Large intestine (tissue), 3 donors: Measurements from ENCODE around the gene SEC23B. TPM values are rescaled to one million over a fixed set of nuclear protein-coding genes. Genes with fewer than 3 reads are reported as not detected.

Experiments
- DNase-seq, 2 donors: peaks; one replicate each; pipeline versions ENCODE4 v3.0.0 to v3.0.0-alpha.2; 2013
- H3K27ac ChIP-seq: one replicate; pipeline ENCODE4 v1.5.1; 2013; ENCODE audit warnings: low read length
- H3K27me3 ChIP-seq: 2 replicates; pipeline ENCODE4 v1.6.1; 2013; ENCODE audit warnings: low read length; ENCODE audit not compliant: control insufficient read depth, insufficient read depth
- H3K36me3 ChIP-seq: 2 replicates; pipeline ENCODE4 v1.6.1; 2013; ENCODE audit warnings: low read length; ENCODE audit not compliant: control insufficient read depth, insufficient read depth
- H3K4me1 ChIP-seq: one replicate; pipeline ENCODE4 v1.6.1; 2013; ENCODE audit warnings: low read length; ENCODE audit not compliant: control insufficient read depth, insufficient read depth
- H3K4me3 ChIP-seq: one replicate; pipeline ENCODE4 v1.5.1; 2013; ENCODE audit warnings: low read length
- H3K9me3 ChIP-seq: one replicate; pipeline ENCODE4 v1.6.1; 2013; ENCODE audit warnings: mild to moderate bottlenecking, low read depth, low read length, moderate library complexity; ENCODE audit not compliant: control insufficient read depth
- WGBS: methylation state at CpG from one replicate; pipeline ENCODE4 v1.1.5; 2013; ENCODE audit warnings: low lambda C conversion rate; ENCODE audit not compliant: insufficient coverage; 5-methylcytosine and 5-hydroxymethylcytosine counted together
- polyA plus RNA-seq: library from polyadenylated mRNA; unstranded; fragments of 120-200 nt; gene quantifications from one replicate; pipeline ENCODE4 v1.2.1, GENCODE V29; 2013

The SEC23B gene
- polyA plus RNA-seq, 1 donor: 33.5 TPM

DNA sequence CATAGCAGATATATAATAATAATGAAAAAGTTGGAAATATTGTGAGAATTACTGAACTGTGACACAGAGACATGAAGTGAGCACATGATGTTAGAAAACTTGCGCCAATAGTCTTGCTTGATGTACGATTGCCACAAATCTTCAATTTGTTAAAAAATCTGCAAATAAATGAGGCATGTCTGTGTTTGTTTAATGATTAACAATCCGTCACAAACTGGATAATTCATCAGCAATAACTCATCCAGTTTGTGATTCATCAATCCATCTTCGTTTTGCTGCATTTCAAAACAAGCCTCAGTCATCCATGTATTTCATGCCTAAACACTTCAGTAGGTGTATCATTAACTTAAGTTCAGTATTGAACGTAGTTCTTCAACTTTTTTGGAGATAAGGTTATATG lies 34.0 kb downstream of the SEC23B start:
- no peak overlapping the region for H3K27ac ChIP-seq
- peaks cover 47% of the 10 kb centered on the region for H3K36me3 ChIP-seq
- DNase-seq: no peak
- H3K4me1 ChIP-seq: no peaks in the 10 kb centered on the region
- no CpG with 5 or more reads among the region's 5 CpGs for WGBS
- no peak overlapping the region for H3K4me3 ChIP-seq
- no peaks in the 10 kb centered on the region for H3K27me3 ChIP-seq
- H3K9me3 ChIP-seq: no peaks in the 10 kb centered on the region

GRCh38 chr20:18543216-18543615 lies 35.5 kb downstream of the SEC23B start:
- Histone ChIP-seq H3K4me3 (no peak overlapping the region), H3K36me3 (peaks cover 53% of the 10 kb centered on the region), H3K4me1 (no peaks in the 10 kb centered on the region), H3K27me3 (no peaks in the 10 kb centered on the region), H3K27ac (no peak overlapping the region), H3K9me3 (no peaks in the 10 kb centered on the region)
- 100% methylated on average over 2 of the region's 4 CpGs for WGBS
- no peak for DNase-seq

DNA sequence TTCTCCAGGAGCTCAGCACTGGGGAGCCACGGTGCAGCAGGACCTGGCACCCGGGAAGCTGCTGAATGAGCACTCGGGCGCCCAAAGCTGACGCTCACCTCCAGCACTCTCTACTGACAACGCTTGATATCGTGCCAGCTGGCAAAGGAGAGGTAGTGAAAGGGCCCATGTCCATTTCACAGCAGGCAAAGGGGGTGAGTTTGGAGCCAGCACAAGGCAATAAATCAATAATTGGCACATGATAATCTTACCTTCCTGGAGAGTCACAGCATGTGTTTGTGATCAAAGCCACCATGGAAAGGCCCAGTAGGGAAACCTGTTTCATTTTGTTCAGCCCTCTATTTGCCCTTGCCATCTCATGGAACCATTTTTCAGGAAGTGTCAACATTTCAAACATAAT lies 36.2 kb downstream of the SEC23B start:
- peaks cover 55% of the 10 kb centered on the region for H3K36me3 ChIP-seq
- no peak for DNase-seq
- no peak overlapping the region for H3K4me3 ChIP-seq
- no peak overlapping the region for H3K27ac ChIP-seq
- WGBS: no CpG with 5 or more reads among the region's 7 CpGs
- no peaks in the 10 kb centered on the region for H3K9me3 ChIP-seq
- H3K27me3 ChIP-seq: no peaks in the 10 kb centered on the region
- no peaks in the 10 kb centered on the region for H3K4me1 ChIP-seq

- peaks cover 62% of the 10 kb centered on the region for H3K36me3 ChIP-seq
- no CpG with 5 or more reads among the region's 1 CpG for WGBS
These were observed 37.8 kb downstream of the SEC23B start for GRCh38 chr20:18545566-18545965.

DNA sequence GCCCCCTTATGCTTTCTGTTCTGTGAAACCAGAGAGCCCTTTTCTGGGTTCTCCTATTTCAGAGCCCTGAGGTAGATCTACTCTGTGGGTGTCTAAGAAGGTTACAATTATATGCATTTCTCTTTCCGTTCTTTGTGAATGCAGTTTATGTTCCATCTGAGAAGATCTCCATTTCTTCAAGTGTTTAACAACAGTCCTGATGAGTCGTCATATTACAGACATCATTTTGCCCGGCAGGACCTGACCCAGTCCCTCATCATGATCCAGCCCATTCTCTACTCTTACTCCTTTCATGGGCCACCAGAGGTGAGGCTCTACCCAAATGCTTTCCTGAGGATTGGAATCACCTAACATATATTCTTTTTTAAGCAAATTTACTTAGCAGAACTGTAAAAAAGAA lies 40.7 kb downstream of the SEC23B start:
- Histone ChIP-seq H3K27me3 (no peaks in the 10 kb centered on the region), H3K27ac (no peak overlapping the region), H3K4me3 (no peak overlapping the region), H3K36me3 (peaks cover 62% of the 10 kb centered on the region), H3K9me3 (no peaks in the 10 kb centered on the region), H3K4me1 (no peaks in the 10 kb centered on the region)
- whole genome bisulfite sequencing: no CpG with 5 or more reads among the region's 3 CpGs
- DNase-seq: no peak

More at GRCh38 chr20:18545566-18545965, 37.8 kb downstream of the SEC23B start:
- no peak overlapping the region for H3K4me3 ChIP-seq
- no peaks in the 10 kb centered on the region for H3K27me3 ChIP-seq
- H3K27ac ChIP-seq: no peak overlapping the region
- H3K9me3 ChIP-seq: no peaks in the 10 kb centered on the region
- H3K4me1 ChIP-seq: no peaks in the 10 kb centered on the region
- no peak for DNase-seq

DNA sequence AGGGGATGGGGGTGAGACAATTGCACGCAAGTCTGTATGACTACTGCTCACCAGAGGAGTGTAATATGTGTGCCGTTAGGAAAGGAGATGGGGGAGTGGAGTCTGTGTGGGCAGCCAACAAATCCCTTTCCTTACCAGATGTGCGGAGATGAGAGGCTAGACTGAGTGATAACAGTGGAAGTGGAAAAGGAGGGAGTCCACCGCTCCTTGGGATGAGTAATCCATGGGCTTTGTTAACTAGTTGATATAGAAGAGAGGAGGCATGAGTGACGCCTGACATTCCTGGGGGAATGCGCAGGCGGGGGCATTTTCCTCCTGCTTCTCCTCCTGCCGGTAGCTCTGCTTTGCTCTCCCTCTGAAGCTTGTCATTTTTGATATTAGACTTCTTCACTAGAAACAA lies 46.0 kb downstream of the SEC23B start:
- Histone ChIP-seq H3K4me3 (no peak overlapping the region), H3K36me3 (peaks cover 53% of the 10 kb centered on the region), H3K4me1 (no peaks in the 10 kb centered on the region), H3K9me3 (no peaks in the 10 kb centered on the region), H3K27me3 (no peaks in the 10 kb centered on the region), H3K27ac (no peak overlapping the region)
- DNase-seq: no peak
- 100% methylated on average over 1 of the region's 8 CpGs for WGBS

GRCh38 chr20:18566892-18567738 lies 59.4 kb downstream of the SEC23B start, which contains the start of gene SMIM26:
TSS of gene SMIM26 (plus strand) at chr20:18567432. CDS start at chr20:18567479, 47 bp downstream.
- Histone ChIP-seq H3K27ac (peak within 1 kb of the TSS; percentile 89), H3K4me3 (peak within 1 kb of the TSS; percentile 90), H3K4me1 (no peaks in the 10 kb centered on the region), H3K9me3 (no peaks in the 10 kb centered on the region), H3K27me3 (no peaks in the 10 kb centered on the region), H3K36me3 (peaks cover 23% of the 10 kb centered on the region)
- peak; percentile 94 to 97 for DNase-seq
- WGBS: 3% methylated on average over 10 of the region's 51 CpGs

- H3K27me3 ChIP-seq: no peaks in the 10 kb centered on the region
- H3K4me3 ChIP-seq: peak overlapping the region; percentile 90
- H3K36me3 ChIP-seq: peaks cover 19% of the 10 kb centered on the region
- WGBS: no CpG with 5 or more reads among the region's 6 CpGs
- H3K9me3 ChIP-seq: no peaks in the 10 kb centered on the region
- DNase-seq: no peak
- peak overlapping the region; percentile 89 for H3K27ac ChIP-seq
- no peaks in the 10 kb centered on the region for H3K4me1 ChIP-seq
These were observed 60.0 kb downstream of the SEC23B start for GRCh38 chr20:18567739-18568091.

- no peak for DNase-seq
- Histone ChIP-seq H3K27me3 (no peaks in the 10 kb centered on the region), H3K9me3 (no peaks in the 10 kb centered on the region), H3K27ac (no peak overlapping the region), H3K4me3 (no peak overlapping the region), H3K4me1 (no peaks in the 10 kb centered on the region), H3K36me3 (peaks cover 18% of the 10 kb centered on the region)
- WGBS: no CpG with 5 or more reads among the region's 2 CpGs
These were observed 63.3 kb downstream of the SEC23B start for GRCh38 chr20:18571009-18571408.

DNA sequence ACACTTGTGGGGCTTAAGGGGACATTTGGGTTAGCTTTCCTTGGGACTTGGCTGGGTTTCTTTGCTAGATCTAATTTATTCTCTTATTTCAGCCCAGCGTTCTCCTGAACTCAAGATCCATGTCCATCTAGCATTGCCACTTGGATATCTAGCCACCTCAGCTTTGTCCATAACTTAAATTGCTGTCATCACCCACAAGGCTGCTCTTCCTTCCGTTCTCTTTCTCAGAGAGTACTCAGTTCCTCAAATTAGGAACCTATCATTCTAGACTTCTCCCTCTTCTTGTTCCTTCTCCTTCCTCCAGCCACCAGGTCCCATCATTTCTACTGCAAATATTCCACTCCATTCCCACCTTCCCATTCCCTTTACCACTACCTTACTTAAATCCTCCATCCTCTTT lies 63.8 kb downstream of the SEC23B start:
- Histone ChIP-seq H3K36me3 (peaks cover 18% of the 10 kb centered on the region), H3K4me1 (no peaks in the 10 kb centered on the region), H3K27me3 (no peaks in the 10 kb centered on the region), H3K9me3 (no peaks in the 10 kb centered on the region), H3K4me3 (no peak overlapping the region), H3K27ac (no peak overlapping the region)
- DNase-seq: no peak
- WGBS: 100% methylated on average over 1 of the region's 2 CpGs

DNA sequence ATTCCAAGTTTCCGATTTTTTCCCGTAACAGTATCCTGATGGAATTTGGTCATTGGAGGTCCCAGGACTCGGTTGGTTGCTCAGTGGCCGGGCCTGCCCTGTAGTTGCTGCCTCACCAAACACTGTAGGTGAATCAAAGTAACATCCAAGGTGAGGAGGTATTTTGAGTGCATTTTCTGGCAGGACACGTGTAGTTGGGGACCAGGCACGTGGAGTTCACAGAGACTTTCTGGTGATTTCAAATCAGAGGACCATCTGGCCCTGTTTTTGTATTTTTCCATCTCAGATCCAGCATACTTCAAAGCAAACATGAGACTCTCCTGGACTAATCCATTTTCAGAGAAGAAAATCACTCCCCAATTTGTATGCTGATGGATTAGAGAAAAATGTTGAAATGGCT lies 70.2 kb downstream of the SEC23B start:
- no peak overlapping the region for H3K27ac ChIP-seq
- no peak for DNase-seq
- WGBS: 100% methylated on average over 1 of the region's 6 CpGs
- no peak overlapping the region for H3K4me3 ChIP-seq
- no peaks in the 10 kb centered on the region for H3K4me1 ChIP-seq
- H3K27me3 ChIP-seq: no peaks in the 10 kb centered on the region
- no peaks in the 10 kb centered on the region for H3K36me3 ChIP-seq
- H3K9me3 ChIP-seq: no peaks in the 10 kb centered on the region
